Measurements from ENCODE around the gene ASCL1. TPM values are rescaled to one million over a fixed set of nuclear protein-coding genes. Genes with fewer than 3 reads are reported as not detected.

ASCL1 gene
- total RNA-seq, 1 experiment from 2014 or later = not detected

GRCh38 chr12:102977945-102978706 is 20.7 kb downstream of the ASCL1 start:
- DNase-seq (ENCODE audit: low spot score) = no peak

DNA sequence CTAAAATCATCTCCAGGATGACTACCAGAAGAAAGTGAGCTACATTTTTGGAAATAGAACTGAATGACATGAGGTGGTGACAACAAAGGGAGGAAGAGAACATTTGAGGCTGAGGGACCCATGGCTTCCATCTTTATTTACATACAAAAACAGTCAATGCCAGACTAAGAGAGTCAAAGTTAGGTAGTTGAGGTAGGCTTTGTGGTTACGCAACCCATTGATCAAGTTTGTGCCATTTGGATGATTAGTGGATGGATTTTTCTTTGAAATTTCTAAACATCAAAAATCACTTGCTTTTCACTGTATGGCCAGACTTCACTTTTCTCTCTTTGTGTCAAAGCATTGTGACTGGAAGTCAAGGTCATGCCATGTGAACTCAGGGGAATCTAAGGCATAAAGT is 22.9 kb downstream of the ASCL1 start:
- no peak for DNase-seq (ENCODE audit: low spot score)

GRCh38 chr12:102990419-102990818 is 32.9 kb downstream of the ASCL1 start:
- DNase-seq (ENCODE audit: low spot score) = no peak

DNA sequence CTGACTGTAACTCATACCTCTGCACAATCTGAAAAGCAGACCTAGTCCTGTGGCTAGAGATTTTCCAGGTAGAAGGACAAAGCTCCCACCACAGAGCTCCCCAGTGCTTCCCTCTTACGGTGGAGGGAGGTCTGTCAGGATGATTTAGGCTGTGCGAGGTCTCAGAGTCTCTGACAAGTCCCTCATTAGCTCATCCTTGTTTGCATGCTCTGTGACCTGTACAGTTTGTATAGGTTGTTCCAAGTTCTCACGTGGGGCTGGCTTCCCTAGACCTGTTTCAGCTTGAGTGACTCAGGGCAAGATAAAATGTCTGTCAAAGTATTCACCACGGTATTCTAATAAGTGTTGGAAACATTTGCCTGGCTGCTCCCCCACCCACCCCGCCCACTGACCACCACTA is 34.8 kb downstream of the ASCL1 start:
- no peak for DNase-seq (ENCODE audit: low spot score)

GRCh38 chr12:102992720-102993119 is 35.2 kb downstream of the ASCL1 start:
- DNase-seq (ENCODE audit: low spot score) = no peak

- DNase-seq (ENCODE audit: low spot score) = no peak
These were observed 36.1 kb downstream of the ASCL1 start for GRCh38 chr12:102993537-102993936.

GRCh38 chr12:102995372-102995771 is 37.9 kb downstream of the ASCL1 start:
- DNase-seq (ENCODE audit: low spot score) = no peak

Other genes starting within 250 kb of the ASCL1 start
- gene PAH, start 40.4 kb upstream of the ASCL1 start, total RNA-seq (2014; rRNA removed; shearing (Covaris generic)) = 0.26 TPM in 1 of 2 replicates, not detected in the other

Measured in HT-29 (cell line).